IMR-90 (cell line): ENCODE data around the gene CASK. TPM values are rescaled to one million over a fixed set of nuclear protein-coding genes. Genes with fewer than 3 reads are reported as not detected.

Source experiments
- ATAC-seq: fragments of 200-7000 bp; cut with Tn5 transposase; 2 replicates; pipeline ENCODE4 v1.9.1; 2020; ENCODE audit warnings: low read depth, mild to moderate bottlenecking, moderate library complexity
- BruUV-seq: library from RNA; stranded (reverse); fragments of 400-500 nt; replicated peaks from 2 replicates; lab custom pipeline; 2021; lab: Mats Ljungman, UMichigan
- CTCF ChIA-PET: fragments of 300-600 bp; formaldehyde crosslinking; extraction: SDS; loops from one replicate; lab custom pipeline; 2021; ENCODE audit warnings: antibody characterized with exemption; lab: Yijun Ruan, JAX
- POLR2A ChIA-PET: fragments of 300-600 bp; sonication (Branson Sonifier 250); formaldehyde crosslinking; loops from one replicate; lab custom pipeline; 2022; ENCODE audit warnings: antibody characterized with exemption; ENCODE audit not compliant: unreplicated experiment; lab: Charles Lee
- DNase-seq: peaks from one replicate; pipeline ENCODE4 v3.0.0; 2013
- H2AFZ ChIP-seq: replicated peaks from 2 replicates; pipeline ENCODE3; 2013; ENCODE audit warnings: low read length, mild to moderate bottlenecking; ENCODE audit not compliant: poor library complexity
- H2AK5ac ChIP-seq: 2 replicates; pipeline ENCODE4 v1.6.1; 2013; ENCODE audit warnings: low read depth, low read length, inconsistent platforms
- H2AK9ac ChIP-seq: replicated peaks from 2 replicates; pipeline ENCODE3; 2013; ENCODE audit warnings: mild to moderate bottlenecking, low read depth, low read length, moderate library complexity; ENCODE audit not compliant: poor library complexity
- H2BK120ac ChIP-seq: 2 replicates; pipeline ENCODE4 v1.6.1; 2013; ENCODE audit warnings: low read depth, low read length, inconsistent platforms
- H2BK15ac ChIP-seq: 3 replicates; pipeline ENCODE4 v1.6.1; 2013; ENCODE audit warnings: low read depth, low read length, inconsistent platforms
- H2BK20ac ChIP-seq: 2 replicates; pipeline ENCODE4 v1.6.1; 2013; ENCODE audit warnings: low read depth, mild to moderate bottlenecking, inconsistent platforms, low read length, moderate library complexity
- H2BK5ac ChIP-seq: 2 replicates; pipeline ENCODE4 v1.6.1; 2013; ENCODE audit warnings: mild to moderate bottlenecking, low read depth, low read length, inconsistent platforms; ENCODE audit not compliant: poor library complexity, severe bottlenecking
- H3K14ac ChIP-seq: replicated peaks from 2 replicates; pipeline ENCODE4 v1.6.1; 2013; ENCODE audit warnings: low read depth, low read length, inconsistent platforms
- H3K18ac ChIP-seq: 2 replicates; pipeline ENCODE4 v1.6.1; 2013; ENCODE audit warnings: low read depth, low read length, control low read depth
- H3K23ac ChIP-seq: 2 replicates; pipeline ENCODE4 v1.6.1; 2013; ENCODE audit warnings: low read depth, low read length, inconsistent platforms
- H3K27ac ChIP-seq: 2 replicates; pipeline ENCODE4 v1.5.1; 2013; ENCODE audit warnings: mild to moderate bottlenecking, control low read depth, low read length; ENCODE audit not compliant: insufficient read depth
- H3K27me3 ChIP-seq: 2 replicates; pipeline ENCODE4 v1.6.1; 2013; ENCODE audit warnings: low read length; ENCODE audit not compliant: control insufficient read depth, insufficient read depth
- H3K36me3 ChIP-seq: 2 replicates; pipeline ENCODE4 v1.6.1; 2013; ENCODE audit warnings: low read length, mixed read lengths; ENCODE audit not compliant: control insufficient read depth, insufficient read depth
- H3K4ac ChIP-seq: 2 replicates; pipeline ENCODE4 v1.6.1; 2013; ENCODE audit warnings: low read depth, low read length, inconsistent platforms
- H3K4me1 ChIP-seq: 2 replicates; pipeline ENCODE4 v1.6.1; 2013; ENCODE audit warnings: low read length, mixed read lengths; ENCODE audit not compliant: control insufficient read depth, insufficient read depth
- H3K4me2 ChIP-seq: 2 replicates; pipeline ENCODE4 v1.6.1; 2013; ENCODE audit warnings: low read depth, mild to moderate bottlenecking, control low read depth, low read length, moderate library complexity
- H3K4me3 ChIP-seq: 2 replicates; pipeline ENCODE4 v1.5.1; 2013; ENCODE audit warnings: low read depth, mild to moderate bottlenecking, control low read depth, low read length, moderate library complexity; ENCODE audit not compliant: insufficient read depth
- H3K56ac ChIP-seq: 2 replicates; pipeline ENCODE4 v1.6.1; 2013; ENCODE audit warnings: low read length, inconsistent platforms; ENCODE audit not compliant: insufficient read depth; ENCODE audit errors: extremely low read depth
- H3K79me1 ChIP-seq, 2 experiments: 2 replicates each; pipeline ENCODE4 v1.6.1; 2013; ENCODE audit warnings: low read length in 2 of 2, inconsistent platforms in 1 of 2, low read depth in 1 of 2
- H3K9ac ChIP-seq: 2 replicates; pipeline ENCODE4 v1.6.1; 2013; ENCODE audit warnings: low read depth, low read length, control low read depth
- H3K9me1 ChIP-seq: 2 replicates; pipeline ENCODE4 v1.6.1; 2013; ENCODE audit warnings: low read length, inconsistent platforms; ENCODE audit not compliant: insufficient read depth
- H3K9me3 ChIP-seq: 2 replicates; pipeline ENCODE4 v1.6.1; 2013; ENCODE audit warnings: low read length; ENCODE audit not compliant: control insufficient read depth, insufficient read depth
- H4K20me1 ChIP-seq: 2 replicates; pipeline ENCODE4 v1.6.1; 2013; ENCODE audit warnings: low read length, inconsistent platforms; ENCODE audit not compliant: insufficient read depth
- H4K5ac ChIP-seq: 2 replicates; pipeline ENCODE4 v1.6.1; 2013; ENCODE audit warnings: mild to moderate bottlenecking, low read depth, low read length, control low read depth
- H4K8ac ChIP-seq, 2 experiments: 2 replicates each; pipeline ENCODE4 v1.6.1; 2013; ENCODE audit warnings: low read depth in 2 of 2, low read length in 2 of 2, control low read depth in 1 of 2, inconsistent platforms in 1 of 2
- H4K91ac ChIP-seq: 2 replicates; pipeline ENCODE4 v1.6.1; 2013; ENCODE audit warnings: low read depth, low read length, inconsistent platforms; ENCODE audit not compliant: insufficient read depth
- BHLHE40 ChIP-seq: fragments of 150-350 bp; IDR thresholded peaks from 2 replicates; pipeline ENCODE4 v1.6.1; 2016; ENCODE audit warnings: mild to moderate bottlenecking, low read depth, low read length
- CEBPB ChIP-seq: IDR thresholded peaks from 2 replicates; pipeline ENCODE4 v1.6.1; 2012; ENCODE audit warnings: low read depth, low read length, improper control_type of control experiment
- CHD1 ChIP-seq: IDR thresholded peaks from 2 replicates; pipeline ENCODE4 v1.6.1; 2012; ENCODE audit warnings: low read depth, low read length, improper control_type of control experiment
- FOS ChIP-seq: fragments of 150-350 bp; IDR thresholded peaks from 2 replicates; pipeline ENCODE4 v1.6.1; 2016; ENCODE audit warnings: low read depth, low read length
- MAFK ChIP-seq: IDR thresholded peaks from 2 replicates; pipeline ENCODE4 v1.6.1; 2012; ENCODE audit warnings: low read depth, low read length, improper control_type of control experiment
- MAZ ChIP-seq: IDR thresholded peaks from 2 replicates; pipeline ENCODE4 v1.6.1; 2012; ENCODE audit warnings: low read depth, mild to moderate bottlenecking, low read length, improper control_type of control experiment, moderate library complexity, borderline replicate concordance
- MXI1 ChIP-seq: IDR thresholded peaks from 2 replicates; pipeline ENCODE4 v1.6.1; 2012; ENCODE audit warnings: low read depth, mild to moderate bottlenecking, low read length, moderate library complexity, borderline replicate concordance
- NFE2L2 ChIP-seq: fragments of 150-350 bp; IDR thresholded peaks from 2 replicates; pipeline ENCODE4 v1.6.1; 2016; ENCODE audit warnings: low read depth, mild to moderate bottlenecking, low read length
- POLR2A ChIP-seq: IDR thresholded peaks from 2 replicates; pipeline ENCODE4 v1.6.1; 2012; ENCODE audit warnings: mild to moderate bottlenecking, low read depth, low read length
- RAD21 ChIP-seq: IDR thresholded peaks from 2 replicates; pipeline ENCODE4 v1.6.1; 2012; ENCODE audit warnings: low read length, improper control_type of control experiment
- RCOR1 ChIP-seq: IDR thresholded peaks from 2 replicates; pipeline ENCODE4 v1.6.1; 2012; ENCODE audit warnings: mild to moderate bottlenecking, low read length, improper control_type of control experiment; ENCODE audit not compliant: insufficient replicate concordance
- RFX5 ChIP-seq: IDR thresholded peaks from 2 replicates; pipeline ENCODE4 v1.8.0; 2012; ENCODE audit warnings: low read depth, mild to moderate bottlenecking, low read length, moderate library complexity
- SMC3 ChIP-seq: fragments of 150-350 bp; IDR thresholded peaks from 2 replicates; pipeline ENCODE4 v1.6.1; 2016; ENCODE audit warnings: low read depth, mild to moderate bottlenecking, antibody characterized with exemption, low read length, moderate library complexity
- dilution Hi-C: fragments of 300-500 bp; cut with HindIII; formaldehyde crosslinking; loops from one replicate; pipeline ENCODE4 v1.14.3; 2018; ENCODE audit warnings: low sequenced_read_pairs; ENCODE audit not compliant: unreplicated experiment
- in situ Hi-C: fragments of 300-500 bp; cut with MboI; formaldehyde crosslinking; loops from 3 replicates; pipeline ENCODE4 v1.14.3; 2019; ENCODE audit warnings: low sequenced_read_pairs, inconsistent platforms, mixed read lengths
- intact Hi-C: fragments of 100-400 bp; cut with micrococcal nuclease; formaldehyde crosslinking; loops from 2 replicates; pipeline ENCODE4 v1.10.0; 2022
- polyA plus RNA-seq, 3 experiments: library from polyadenylated mRNA; depleted of rRNA; stranded (reverse); fragments of >200 nt; gene quantifications; 2 replicates each; pipeline ENCODE4 v1.2.3, GENCODE V29; 2012; ENCODE audit warnings: low replicate concordance in 1 of 3
- total RNA-seq: library from RNA; depleted of rRNA; stranded (reverse); fragments of >200 nt; gene quantifications from 2 replicates; pipeline ENCODE4 v1.2.3, GENCODE V29; 2012
- TF ChIP-seq, protein P1 (sequence below): conservative IDR thresholded peaks from 2 replicates; pipeline ENCODE4 v1.5.1; 2012; ENCODE audit warnings: mild to moderate bottlenecking, low read depth, low read length, improper control_type of control experiment
- TF ChIP-seq, protein P2 (sequence below): fragments of 150-350 bp; IDR thresholded peaks from 2 replicates; pipeline ENCODE4 v1.6.1; 2016; ENCODE audit warnings: low read depth, mild to moderate bottlenecking, low read length, moderate library complexity, borderline replicate concordance
- TF ChIP-seq, protein P3 (sequence below): fragments of 150-350 bp; IDR thresholded peaks from 2 replicates; pipeline ENCODE4 v1.6.1; 2017; ENCODE audit warnings: mild to moderate bottlenecking, antibody characterized with exemption, low read length, low read depth

CASK gene
- total and polyA plus RNA-seq, 2 of the 4 experiments (the other 2 are of a cell fraction), result 9.4 to 17.7 TPM

DNA sequence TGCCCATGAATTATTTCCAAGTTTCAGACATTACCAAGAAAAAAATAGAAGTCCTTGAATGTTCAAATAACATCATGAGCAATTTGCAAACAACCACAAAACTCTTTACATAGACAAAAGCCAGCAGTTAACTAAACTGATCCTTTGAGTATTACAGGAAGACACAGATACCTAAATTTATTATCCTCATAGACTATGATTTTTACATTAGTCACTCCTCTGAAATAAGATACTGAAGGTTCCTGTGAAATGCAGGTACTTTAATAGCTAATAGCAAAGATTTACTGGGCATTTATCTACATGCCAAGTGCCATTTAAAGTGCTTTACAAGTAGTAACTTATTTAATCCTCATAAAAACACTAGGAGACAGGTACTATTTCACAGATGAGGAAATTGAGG, 161.7 kb downstream of the CASK start:
- intact Hi-C loops, result no loop called here
- H2AK9ac ChIP-seq, result no peak overlapping the region
- in situ Hi-C loops, result loop anchor here (25.0 kb wide), 1 partner anchor 474 kb away; no protein-coding TSS in a partner anchor

More for the DNA sequence above, 161.7 kb downstream of the CASK start:
- Histone ChIP-seq H3K23ac (no peak overlapping the region), H2BK20ac (no peak overlapping the region), H2BK5ac (no peak overlapping the region), H4K5ac (no peak overlapping the region), H3K9me1 (no peaks in the 10 kb centered on the region), H3K56ac (no peak overlapping the region), H3K27ac (no peak overlapping the region), H3K9me3 (no peaks in the 10 kb centered on the region), H3K18ac (no peak overlapping the region), H4K20me1 (no peaks in the 10 kb centered on the region), H4K8ac (no peak overlapping the region), H2AFZ (no peak overlapping the region), H3K36me3 (no peaks in the 10 kb centered on the region), H2AK5ac (no peak overlapping the region), H3K14ac (no peak overlapping the region), H3K79me1 (no peaks in the 10 kb centered on the region), H3K4me1 (no peaks in the 10 kb centered on the region), H2BK120ac (no peak overlapping the region), H4K91ac (no peak overlapping the region), H3K4me2 (no peak overlapping the region), H3K9ac (no peak overlapping the region), H3K4me3 (no peak overlapping the region), H2BK15ac (no peak overlapping the region), H3K4ac (no peak overlapping the region), H3K27me3 (peaks cover 1% of the 10 kb centered on the region; the same call in 1 of the 2 replicates)
- BruUV-seq, result no TSS peak
- DNase-seq (no peak), ATAC-seq (no peak)
- ChIA-PET POLR2A (no interaction called here), CTCF (no interaction called here)
- dilution Hi-C loops, result no loop called here
- no peak for TF ChIP-seq MAFK
- no peak for TF ChIP-seq RFX5
- no peak for TF ChIP-seq CHD1
- TF ChIP-seq, protein P1, sequence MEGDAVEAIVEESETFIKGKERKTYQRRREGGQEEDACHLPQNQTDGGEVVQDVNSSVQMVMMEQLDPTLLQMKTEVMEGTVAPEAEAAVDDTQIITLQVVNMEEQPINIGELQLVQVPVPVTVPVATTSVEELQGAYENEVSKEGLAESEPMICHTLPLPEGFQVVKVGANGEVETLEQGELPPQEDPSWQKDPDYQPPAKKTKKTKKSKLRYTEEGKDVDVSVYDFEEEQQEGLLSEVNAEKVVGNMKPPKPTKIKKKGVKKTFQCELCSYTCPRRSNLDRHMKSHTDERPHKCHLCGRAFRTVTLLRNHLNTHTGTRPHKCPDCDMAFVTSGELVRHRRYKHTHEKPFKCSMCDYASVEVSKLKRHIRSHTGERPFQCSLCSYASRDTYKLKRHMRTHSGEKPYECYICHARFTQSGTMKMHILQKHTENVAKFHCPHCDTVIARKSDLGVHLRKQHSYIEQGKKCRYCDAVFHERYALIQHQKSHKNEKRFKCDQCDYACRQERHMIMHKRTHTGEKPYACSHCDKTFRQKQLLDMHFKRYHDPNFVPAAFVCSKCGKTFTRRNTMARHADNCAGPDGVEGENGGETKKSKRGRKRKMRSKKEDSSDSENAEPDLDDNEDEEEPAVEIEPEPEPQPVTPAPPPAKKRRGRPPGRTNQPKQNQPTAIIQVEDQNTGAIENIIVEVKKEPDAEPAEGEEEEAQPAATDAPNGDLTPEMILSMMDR, result no peak
- TF ChIP-seq, protein P2, sequence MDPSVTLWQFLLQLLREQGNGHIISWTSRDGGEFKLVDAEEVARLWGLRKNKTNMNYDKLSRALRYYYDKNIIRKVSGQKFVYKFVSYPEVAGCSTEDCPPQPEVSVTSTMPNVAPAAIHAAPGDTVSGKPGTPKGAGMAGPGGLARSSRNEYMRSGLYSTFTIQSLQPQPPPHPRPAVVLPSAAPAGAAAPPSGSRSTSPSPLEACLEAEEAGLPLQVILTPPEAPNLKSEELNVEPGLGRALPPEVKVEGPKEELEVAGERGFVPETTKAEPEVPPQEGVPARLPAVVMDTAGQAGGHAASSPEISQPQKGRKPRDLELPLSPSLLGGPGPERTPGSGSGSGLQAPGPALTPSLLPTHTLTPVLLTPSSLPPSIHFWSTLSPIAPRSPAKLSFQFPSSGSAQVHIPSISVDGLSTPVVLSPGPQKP, result no peak
- no peak for TF ChIP-seq POLR2A
- TF ChIP-seq MXI1, result no peak
- TF ChIP-seq BHLHE40, result no peak
- no peak for TF ChIP-seq RAD21
- no peak for TF ChIP-seq FOS
- no peak for TF ChIP-seq NFE2L2
- no peak for TF ChIP-seq RCOR1
- TF ChIP-seq, protein P3, sequence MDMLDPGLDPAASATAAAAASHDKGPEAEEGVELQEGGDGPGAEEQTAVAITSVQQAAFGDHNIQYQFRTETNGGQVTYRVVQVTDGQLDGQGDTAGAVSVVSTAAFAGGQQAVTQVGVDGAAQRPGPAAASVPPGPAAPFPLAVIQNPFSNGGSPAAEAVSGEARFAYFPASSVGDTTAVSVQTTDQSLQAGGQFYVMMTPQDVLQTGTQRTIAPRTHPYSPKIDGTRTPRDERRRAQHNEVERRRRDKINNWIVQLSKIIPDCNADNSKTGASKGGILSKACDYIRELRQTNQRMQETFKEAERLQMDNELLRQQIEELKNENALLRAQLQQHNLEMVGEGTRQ, result no peak
- no peak for TF ChIP-seq CEBPB
- TF ChIP-seq MAZ, result no peak
- TF ChIP-seq SMC3, result no peak
